Stimulated activated CD4-positive, alpha-beta T cell treated with anti-CD3 and anti-CD28 coated beads, Interleukin-2, amount 100 ng/mL, for 4 hours (primary cell): ENCODE measurements around the gene VSIG8.

Source experiments
- DNase-seq: peaks from one replicate; pipeline ENCODE4 v3.0.0-alpha.2; 2020; ENCODE audit warnings: low read depth

Gene VSIG8

GRCh38 chr1:159829273-159829634, 33.2 kb downstream of the VSIG8 start:
- DNase-seq = no peak

DNA sequence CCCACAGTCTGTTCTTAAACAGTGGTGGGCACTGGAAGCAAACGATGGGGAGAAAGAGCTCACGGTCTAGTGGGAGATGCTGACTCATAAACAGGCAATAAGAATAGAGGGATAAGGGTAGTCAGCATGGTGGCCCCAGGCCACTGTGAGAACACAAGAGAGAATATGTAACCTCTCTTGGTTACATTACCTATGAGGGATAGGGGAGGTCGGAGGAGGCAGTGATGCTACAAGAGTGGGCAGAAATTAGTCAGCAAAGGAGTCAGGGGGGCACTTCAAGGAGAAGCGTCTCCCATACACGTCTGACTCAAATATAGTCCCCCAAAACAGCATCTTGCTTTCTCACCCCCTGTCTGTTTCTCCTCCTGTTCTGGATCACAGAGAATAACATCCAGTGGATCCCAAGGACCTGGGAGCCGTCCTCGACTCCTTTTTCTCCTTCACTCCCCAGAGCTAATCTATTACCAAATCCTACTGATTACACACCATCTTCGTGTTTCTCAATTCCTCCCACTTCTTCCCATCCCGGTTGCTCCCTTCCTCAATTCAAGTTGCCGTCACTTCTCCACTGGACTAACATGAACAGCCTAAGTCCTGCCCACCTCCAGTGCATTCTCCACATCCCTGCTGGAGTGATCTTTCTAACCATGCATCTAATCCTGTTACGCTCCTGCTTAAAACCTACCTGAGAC, 33.7 kb downstream of the VSIG8 start:
- no peak for DNase-seq

DNA sequence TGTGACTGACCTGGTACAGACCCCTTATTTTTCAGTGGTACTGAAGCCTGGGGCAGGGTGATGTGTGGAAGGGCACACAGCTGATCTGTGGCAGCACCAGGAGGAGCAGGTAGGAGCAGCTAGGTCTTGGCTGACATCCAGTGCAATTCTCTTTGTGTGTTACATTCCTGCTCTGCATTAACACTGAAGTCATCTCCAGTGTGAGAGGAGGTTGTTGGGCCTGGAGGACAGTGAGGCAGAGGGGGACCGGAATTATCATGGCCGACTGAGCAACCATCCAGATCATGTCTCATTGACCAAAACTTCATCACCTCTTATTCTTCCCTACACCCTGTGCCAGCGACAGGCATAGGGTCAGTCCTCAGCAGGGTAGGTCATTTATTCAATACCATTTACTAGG, 34.3 kb downstream of the VSIG8 start:
- no peak for DNase-seq

DNA sequence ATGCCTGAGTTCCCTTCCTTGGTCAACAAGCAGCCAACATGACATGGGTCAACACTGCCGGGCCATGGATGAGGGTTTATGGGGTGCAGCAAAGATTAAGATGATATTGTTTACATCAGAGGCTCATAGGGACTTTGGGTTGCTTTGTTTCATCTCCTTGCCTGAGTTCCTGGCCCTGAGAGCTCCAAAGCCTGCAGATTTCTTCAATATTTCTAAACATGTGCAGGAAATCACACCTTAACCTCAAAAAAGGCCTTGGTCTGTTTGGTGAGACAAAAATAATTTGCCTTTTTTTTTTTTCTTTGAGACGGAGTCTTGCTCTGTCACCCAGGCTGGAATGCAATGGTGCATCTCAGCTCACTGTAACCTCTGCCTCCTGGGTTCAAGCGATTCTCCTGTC, 34.9 kb downstream of the VSIG8 start:
- no peak for DNase-seq

- no peak for DNase-seq
These were observed 35.4 kb downstream of the VSIG8 start for GRCh38 chr1:159827102-159827490.

GRCh38 chr1:159826441-159827101, 35.9 kb downstream of the VSIG8 start, which contains the start of gene SLAMF8:
Gene SLAMF8 (plus strand): TSS chr1:159826873. CDS start chr1:159826899, 26 bp downstream.
- DNase-seq = peak; percentile 18

DNA sequence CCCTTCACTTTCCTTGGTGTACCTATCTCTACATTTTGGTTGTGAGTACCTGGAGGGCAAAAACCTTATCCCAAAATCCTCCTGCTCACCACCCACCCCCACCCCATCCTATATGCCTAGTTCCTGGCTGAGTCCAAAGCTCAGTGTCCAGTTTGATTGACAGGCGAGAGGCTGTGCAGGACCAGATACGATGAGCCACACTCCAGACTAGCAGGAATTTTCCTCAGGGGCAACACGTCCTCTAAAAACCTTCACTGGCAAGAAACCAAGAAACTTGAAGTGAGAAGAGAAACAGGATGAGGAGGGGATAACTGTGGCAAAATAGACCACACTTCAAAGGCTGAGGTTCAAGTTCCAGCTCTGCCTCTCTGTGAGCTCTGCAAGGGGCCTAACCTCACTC, 36.9 kb downstream of the VSIG8 start:
- DNase-seq = no peak

DNA sequence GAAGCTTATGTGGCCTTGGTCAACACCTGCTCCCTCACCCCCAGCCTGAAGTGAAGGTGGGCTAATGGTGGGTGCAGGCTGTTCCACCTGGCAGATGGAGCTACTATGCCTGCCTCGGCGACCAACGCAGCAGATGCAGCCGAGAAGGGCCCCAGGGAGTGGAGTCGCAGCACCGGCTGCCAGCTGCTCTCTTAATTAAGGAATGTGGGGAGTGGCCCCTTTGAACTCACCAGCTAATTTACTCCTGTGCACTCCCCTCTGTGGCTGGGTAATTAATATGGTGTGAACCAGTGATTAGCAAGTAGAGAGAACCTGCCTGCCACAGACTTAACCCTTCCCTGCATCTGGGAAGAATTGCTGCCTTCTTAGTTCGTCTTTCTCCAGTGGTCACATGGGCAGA, 39.1 kb downstream of the VSIG8 start:
- DNase-seq = no peak

DNA sequence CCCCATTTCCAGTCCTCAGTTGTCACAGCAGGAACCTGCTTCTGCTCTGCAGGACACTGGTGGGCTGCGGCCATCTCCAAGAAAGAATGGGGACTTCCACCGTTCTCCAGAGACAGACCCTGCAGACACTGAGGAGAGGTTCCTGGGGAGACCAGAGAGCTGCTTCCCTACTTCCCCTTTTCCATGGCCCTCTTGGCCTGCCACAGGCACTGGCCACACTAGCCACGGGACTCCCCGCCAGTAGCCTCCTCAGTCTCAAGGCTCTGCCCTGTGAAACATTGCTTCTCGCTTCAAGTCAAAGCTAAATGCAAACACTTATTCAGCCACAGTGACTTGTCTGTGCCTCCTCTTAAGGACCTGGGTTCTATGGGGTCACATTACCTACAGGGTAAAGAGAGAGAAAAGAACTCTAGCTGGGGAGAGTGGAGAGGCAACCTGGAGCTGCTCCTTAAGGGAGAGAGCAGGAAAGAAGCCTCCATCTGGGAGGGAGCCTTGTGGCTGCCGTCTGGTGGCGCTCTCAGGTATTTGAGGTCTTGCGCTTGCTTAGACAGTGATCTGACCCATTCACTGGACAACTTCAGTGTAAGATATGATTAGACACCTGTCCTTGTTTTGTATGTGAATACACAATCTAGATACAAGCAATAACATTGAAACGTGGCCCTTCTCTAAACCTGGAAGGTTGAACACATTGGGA, 41.1 kb downstream of the VSIG8 start:
- no peak for DNase-seq

- no peak for DNase-seq
These were observed 45.0 kb downstream of the VSIG8 start for GRCh38 chr1:159817276-159818041.

DNA sequence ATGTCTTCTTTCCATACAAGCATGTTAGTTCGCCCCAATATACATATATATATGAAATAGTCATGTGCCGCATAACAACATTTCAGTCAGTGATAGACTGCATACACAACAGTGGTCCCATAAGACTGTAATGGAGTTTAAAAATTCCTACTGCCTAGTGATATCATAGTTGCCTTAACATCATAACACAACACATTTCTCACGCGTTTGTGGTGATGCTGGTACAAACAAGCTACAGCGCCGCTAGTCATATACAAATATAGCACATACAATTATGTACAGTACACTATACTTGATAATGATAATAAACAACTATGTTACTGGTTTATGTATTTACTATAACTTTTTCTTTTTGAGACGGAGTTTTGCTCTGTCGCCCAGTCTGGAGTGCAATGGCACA, 46.5 kb downstream of the VSIG8 start:
- no peak for DNase-seq

DNA sequence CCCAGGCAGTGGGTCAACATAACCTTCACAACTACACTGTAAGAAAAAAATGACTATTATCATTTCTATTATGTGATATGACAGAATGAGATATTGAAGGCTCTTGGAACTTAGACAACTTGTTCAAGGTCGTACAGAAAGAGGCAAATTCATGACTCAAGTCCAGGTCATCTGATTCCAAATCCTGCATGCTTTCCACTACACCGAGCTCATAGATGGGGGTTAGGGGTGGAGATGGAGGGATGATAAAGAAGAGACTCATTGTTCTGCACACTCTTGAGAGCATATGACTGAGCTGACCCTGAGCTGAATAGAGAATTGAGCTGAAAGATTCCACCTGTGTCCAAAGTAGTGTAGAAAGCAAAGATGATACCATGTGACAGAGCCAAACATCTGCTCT, 57.5 kb downstream of the VSIG8 start:
- no peak for DNase-seq
